ENCODE measurements around the gene SLC25A11.
A peak's percentile ranks its signal among the peaks of the same experiment; 100 is the strongest.

SLC25A11 gene

GRCh38 chr17:4947010-4947410 lies 7.2 kb upstream of the SLC25A11 start:
- no peaks in the 10 kb centered on the region for H3K27me3 ChIP-seq (ENCODE audit: insufficient read depth, insufficient read length)
- no peak for DNase-seq (ENCODE audit: low read depth, low spot score)
- H3K36me3 ChIP-seq (ENCODE audit: insufficient read depth, insufficient read length, low read length) = peaks cover 60% of the 10 kb centered on the region
- no peaks in the 10 kb centered on the region for H3K9me3 ChIP-seq (ENCODE audit: insufficient read depth, low read length)
- H3K9ac ChIP-seq (ENCODE audit: insufficient read length, low read depth) = peak overlapping the region; percentile 71
- peak overlapping the region; percentile 97 for H3K4me3 ChIP-seq (ENCODE audit: insufficient read length, low read depth)
- TF ChIP-seq ZNF274 (IDR thresholded peaks at IDR 0.05; ENCODE audit: low read depth, low read length) (no peak), YY1 (IDR thresholded peaks at IDR 0.05; ENCODE audit: insufficient read depth, insufficient read length) (no peak), SUZ12 (IDR thresholded peaks at IDR 0.05; ENCODE audit: extremely low read depth, insufficient read depth, insufficient read length) (no peak)
- peaks cover 2% of the 10 kb centered on the region for H3K4me1 ChIP-seq (ENCODE audit: insufficient read depth, insufficient read length)

GRCh38 chr17:4946312-4946976 lies 6.6 kb upstream of the SLC25A11 start:
- H3K4me1 ChIP-seq (ENCODE audit: insufficient read depth, insufficient read length) = no peaks in the 10 kb centered on the region
- TF ChIP-seq YY1 (IDR thresholded peaks at IDR 0.05; ENCODE audit: insufficient read depth, insufficient read length) (no peak), SUZ12 (IDR thresholded peaks at IDR 0.05; ENCODE audit: extremely low read depth, insufficient read depth, insufficient read length) (no peak), ZNF274 (IDR thresholded peaks at IDR 0.05; ENCODE audit: low read depth, low read length) (no peak)
- H3K27me3 ChIP-seq (ENCODE audit: insufficient read depth, insufficient read length) = no peaks in the 10 kb centered on the region

GRCh38 chr17:4945944-4946280 lies 6.1 kb upstream of the SLC25A11 start:
- Histone ChIP-seq H3K9ac (ENCODE audit: insufficient read length, low read depth) (no peak overlapping the region), H3K27me3 (ENCODE audit: insufficient read depth, insufficient read length) (no peaks in the 10 kb centered on the region), H3K9me3 (ENCODE audit: insufficient read depth, low read length) (no peaks in the 10 kb centered on the region), H3K36me3 (ENCODE audit: insufficient read depth, insufficient read length, low read length) (peaks cover 67% of the 10 kb centered on the region), H3K4me3 (ENCODE audit: insufficient read length, low read depth) (no peak overlapping the region), H3K4me1 (ENCODE audit: insufficient read depth, insufficient read length) (no peaks in the 10 kb centered on the region)
- DNase-seq (ENCODE audit: low read depth, low spot score) = no peak
- no peak for TF ChIP-seq ZNF274 (IDR thresholded peaks at IDR 0.05; ENCODE audit: low read depth, low read length)
- TF ChIP-seq SUZ12 (IDR thresholded peaks at IDR 0.05; ENCODE audit: extremely low read depth, insufficient read depth, insufficient read length) = no peak
- no peak for TF ChIP-seq YY1 (IDR thresholded peaks at IDR 0.05; ENCODE audit: insufficient read depth, insufficient read length)

More at GRCh38 chr17:4946312-4946976, 6.6 kb upstream of the SLC25A11 start:
- Histone ChIP-seq H3K4me3 (ENCODE audit: insufficient read length, low read depth) (peak overlapping the region; percentile 97), H3K9me3 (ENCODE audit: insufficient read depth, low read length) (no peaks in the 10 kb centered on the region), H3K9ac (ENCODE audit: insufficient read length, low read depth) (peak overlapping the region; percentile 71), H3K36me3 (ENCODE audit: insufficient read depth, insufficient read length, low read length) (peaks cover 65% of the 10 kb centered on the region)
- no peak for DNase-seq (ENCODE audit: low read depth, low spot score)

GRCh38 chr17:4945176-4945943 lies 5.5 kb upstream of the SLC25A11 start:
- H3K27me3 ChIP-seq (ENCODE audit: insufficient read depth, insufficient read length) = no peaks in the 10 kb centered on the region
- TF ChIP-seq YY1 (IDR thresholded peaks at IDR 0.05; ENCODE audit: insufficient read depth, insufficient read length) (no peak), SUZ12 (IDR thresholded peaks at IDR 0.05; ENCODE audit: extremely low read depth, insufficient read depth, insufficient read length) (no peak), ZNF274 (IDR thresholded peaks at IDR 0.05; ENCODE audit: low read depth, low read length) (no peak)
- H3K36me3 ChIP-seq (ENCODE audit: insufficient read depth, insufficient read length, low read length) = peaks cover 67% of the 10 kb centered on the region
- peak overlapping the region; percentile 36 for H3K9ac ChIP-seq (ENCODE audit: insufficient read length, low read depth)
- H3K4me3 ChIP-seq (ENCODE audit: insufficient read length, low read depth) = no peak overlapping the region
- no peaks in the 10 kb centered on the region for H3K4me1 ChIP-seq (ENCODE audit: insufficient read depth, insufficient read length)
- no peaks in the 10 kb centered on the region for H3K9me3 ChIP-seq (ENCODE audit: insufficient read depth, low read length)
- no peak for DNase-seq (ENCODE audit: low read depth, low spot score)

GRCh38 chr17:4944554-4945175 lies 4.8 kb upstream of the SLC25A11 start:
- no peak for DNase-seq (ENCODE audit: low read depth, low spot score)
- Histone ChIP-seq H3K4me1 (ENCODE audit: insufficient read depth, insufficient read length) (no peaks in the 10 kb centered on the region), H3K36me3 (ENCODE audit: insufficient read depth, insufficient read length, low read length) (peaks cover 67% of the 10 kb centered on the region), H3K9ac (ENCODE audit: insufficient read length, low read depth) (no peak overlapping the region), H3K27me3 (ENCODE audit: insufficient read depth, insufficient read length) (no peaks in the 10 kb centered on the region), H3K4me3 (ENCODE audit: insufficient read length, low read depth) (no peak overlapping the region), H3K9me3 (ENCODE audit: insufficient read depth, low read length) (no peaks in the 10 kb centered on the region)
- TF ChIP-seq SUZ12 (IDR thresholded peaks at IDR 0.05; ENCODE audit: extremely low read depth, insufficient read depth, insufficient read length) = no peak
- TF ChIP-seq YY1 (IDR thresholded peaks at IDR 0.05; ENCODE audit: insufficient read depth, insufficient read length) = no peak
- no peak for TF ChIP-seq ZNF274 (IDR thresholded peaks at IDR 0.05; ENCODE audit: low read depth, low read length)

- TF ChIP-seq ZNF274 (IDR thresholded peaks at IDR 0.05; ENCODE audit: low read depth, low read length) = no peak
- TF ChIP-seq SUZ12 (IDR thresholded peaks at IDR 0.05; ENCODE audit: extremely low read depth, insufficient read depth, insufficient read length) = no peak
- TF ChIP-seq YY1 (IDR thresholded peaks at IDR 0.05; ENCODE audit: insufficient read depth, insufficient read length) = no peak
- DNase-seq (ENCODE audit: low read depth, low spot score) = no peak
- H3K9ac ChIP-seq (ENCODE audit: insufficient read length, low read depth) = no peak overlapping the region
- H3K27me3 ChIP-seq (ENCODE audit: insufficient read depth, insufficient read length) = no peaks in the 10 kb centered on the region
- no peaks in the 10 kb centered on the region for H3K4me1 ChIP-seq (ENCODE audit: insufficient read depth, insufficient read length)
- H3K4me3 ChIP-seq (ENCODE audit: insufficient read length, low read depth) = no peak overlapping the region
- H3K9me3 ChIP-seq (ENCODE audit: insufficient read depth, low read length) = no peaks in the 10 kb centered on the region
- H3K36me3 ChIP-seq (ENCODE audit: insufficient read depth, insufficient read length, low read length) = peaks cover 68% of the 10 kb centered on the region
Observed at GRCh38 chr17:4944163-4944553, 4.3 kb upstream of the SLC25A11 start.

Data from NT2/D1 (cell line).